ENCODE measurements around the gene SEMA5A. TPM values are rescaled to one million over a fixed set of nuclear protein-coding genes. Genes with fewer than 3 reads are reported as not detected.

The SEMA5A gene
- total RNA-seq, 1 donor from 2014 or later, result 31.1 TPM

DNA sequence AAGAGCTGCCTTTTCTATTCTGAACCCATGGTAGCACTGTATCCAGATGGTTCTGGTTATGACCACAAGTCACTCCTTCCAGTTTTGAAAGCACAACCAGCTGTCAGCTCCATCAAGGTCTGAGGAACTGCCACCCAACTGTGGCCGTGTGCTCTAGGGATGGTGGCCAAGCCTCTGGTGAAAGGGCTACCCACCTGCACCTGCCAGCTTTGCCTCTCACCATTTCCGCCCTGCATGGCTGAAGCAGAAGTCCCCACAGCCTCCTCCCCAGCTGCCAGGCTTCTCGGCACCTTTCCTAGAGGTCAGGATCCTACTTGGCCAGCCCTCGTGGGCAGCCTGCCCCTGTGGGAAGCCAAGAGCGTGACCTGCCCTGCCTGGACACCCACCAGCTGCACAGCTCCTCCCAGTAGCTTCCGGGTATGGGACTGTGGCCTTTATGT is 16.8 kb downstream of the SEMA5A start:
- Mint-ChIP-seq H3K36me3 (ENCODE audit: low read depth, unreplicated experiment) (no peaks in the 10 kb centered on the region), H3K9me3 (ENCODE audit: unreplicated experiment) (no peaks in the 10 kb centered on the region), H3K27ac (ENCODE audit: unreplicated experiment) (no peak overlapping the region), H3K27me3 (ENCODE audit: unreplicated experiment) (peaks cover 3% of the 10 kb centered on the region), H3K4me3 (ENCODE audit: unreplicated experiment) (no peak overlapping the region), H3K4me1 (ENCODE audit: unreplicated experiment) (no peaks in the 10 kb centered on the region)
- DNase-seq (ENCODE audit: low spot score), result no peak
- TF ChIP-seq CTCF (IDR thresholded peaks at IDR 0.05; ENCODE audit: unreplicated experiment), result no peak

GRCh38 chr5:9524941-9525340 is 20.9 kb downstream of the SEMA5A start:
- peaks cover 9% of the 10 kb centered on the region for H3K27me3 Mint-ChIP-seq (ENCODE audit: unreplicated experiment)
- no peak for DNase-seq (ENCODE audit: low spot score)

GRCh38 chr5:9523090-9523823 is 22.6 kb downstream of the SEMA5A start:
- H3K4me3 Mint-ChIP-seq (ENCODE audit: unreplicated experiment), result no peak overlapping the region
- no peaks in the 10 kb centered on the region for H3K9me3 Mint-ChIP-seq (ENCODE audit: unreplicated experiment)
- no peak for DNase-seq (ENCODE audit: low spot score)
- no peak for TF ChIP-seq CTCF (IDR thresholded peaks at IDR 0.05; ENCODE audit: unreplicated experiment)
- H3K36me3 Mint-ChIP-seq (ENCODE audit: low read depth, unreplicated experiment), result no peaks in the 10 kb centered on the region
- H3K27me3 Mint-ChIP-seq (ENCODE audit: unreplicated experiment), result peaks cover 6% of the 10 kb centered on the region
- H3K27ac Mint-ChIP-seq (ENCODE audit: unreplicated experiment), result no peak overlapping the region
- peaks cover 3% of the 10 kb centered on the region for H3K4me1 Mint-ChIP-seq (ENCODE audit: unreplicated experiment)

More at GRCh38 chr5:9524941-9525340, 20.9 kb downstream of the SEMA5A start:
- H3K36me3 Mint-ChIP-seq (ENCODE audit: low read depth, unreplicated experiment), result no peaks in the 10 kb centered on the region
- H3K4me3 Mint-ChIP-seq (ENCODE audit: unreplicated experiment), result no peak overlapping the region
- no peaks in the 10 kb centered on the region for H3K4me1 Mint-ChIP-seq (ENCODE audit: unreplicated experiment)
- H3K9me3 Mint-ChIP-seq (ENCODE audit: unreplicated experiment), result no peaks in the 10 kb centered on the region
- no peak overlapping the region for H3K27ac Mint-ChIP-seq (ENCODE audit: unreplicated experiment)
- TF ChIP-seq CTCF (IDR thresholded peaks at IDR 0.05; ENCODE audit: unreplicated experiment), result no peak

DNA sequence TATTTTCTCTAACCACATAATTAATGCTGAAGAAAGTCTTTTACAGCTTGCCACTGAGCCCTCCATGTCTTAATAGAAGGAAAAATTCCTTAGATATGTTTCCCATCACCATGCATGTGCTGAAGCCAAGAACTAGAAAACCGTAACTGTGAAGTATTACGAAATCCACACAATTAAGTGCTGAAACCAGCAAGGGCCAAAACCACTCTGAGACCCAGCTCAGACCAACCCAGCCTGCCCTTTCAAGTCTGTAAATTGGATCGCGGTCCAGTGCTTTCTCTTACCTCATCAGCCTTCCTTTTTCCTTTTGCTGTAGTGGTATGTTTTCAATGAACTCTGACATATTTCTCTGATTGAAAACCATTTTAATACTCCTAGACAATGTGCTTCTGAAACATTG is 26.3 kb downstream of the SEMA5A start:
- DNase-seq (ENCODE audit: low spot score), result no peak
- no peaks in the 10 kb centered on the region for H3K9me3 Mint-ChIP-seq (ENCODE audit: unreplicated experiment)

More for the DNA sequence above, 26.3 kb downstream of the SEMA5A start:
- Mint-ChIP-seq H3K27ac (ENCODE audit: unreplicated experiment) (no peak overlapping the region), H3K4me3 (ENCODE audit: unreplicated experiment) (no peak overlapping the region), H3K27me3 (ENCODE audit: unreplicated experiment) (peaks cover 6% of the 10 kb centered on the region), H3K4me1 (ENCODE audit: unreplicated experiment) (peaks cover 3% of the 10 kb centered on the region), H3K36me3 (ENCODE audit: low read depth, unreplicated experiment) (no peaks in the 10 kb centered on the region)
- TF ChIP-seq CTCF (IDR thresholded peaks at IDR 0.05; ENCODE audit: unreplicated experiment), result no peak
